H9 (cell line): Measurements from ENCODE around the gene LARGE1. TPM values are rescaled to one million over a fixed set of nuclear protein-coding genes. Genes with fewer than 3 reads are reported as not detected.

ENCODE experiments used
- DNase-seq: peaks from one replicate; pipeline ENCODE4 v3.0.0-alpha.2; 2017
- H2AFZ ChIP-seq: one replicate; pipeline ENCODE4 v1.6.1; 2013; ENCODE audit warnings: mild to moderate bottlenecking, low read length, control low read depth, moderate library complexity
- H2AK5ac ChIP-seq: 2 replicates; pipeline ENCODE4 v1.6.1; 2013; ENCODE audit warnings: low read length, control low read depth, mixed read lengths; ENCODE audit not compliant: insufficient read length
- H2BK120ac ChIP-seq: one replicate; pipeline ENCODE4 v1.6.1; 2013; ENCODE audit warnings: low read depth, mild to moderate bottlenecking, low read length, control low read depth, inconsistent platforms; ENCODE audit not compliant: poor library complexity, severe bottlenecking
- H2BK12ac ChIP-seq: 2 replicates; pipeline ENCODE4 v1.6.1; 2013; ENCODE audit warnings: low read length, control low read depth, mixed read lengths, low read depth; ENCODE audit not compliant: insufficient read length
- H2BK15ac ChIP-seq: 2 replicates; pipeline ENCODE4 v1.6.1; 2013; ENCODE audit warnings: low read depth, low read length, control low read depth
- H2BK20ac ChIP-seq: one replicate; pipeline ENCODE4 v1.6.1; 2013; ENCODE audit warnings: low read depth, mild to moderate bottlenecking, low read length, control low read depth, inconsistent platforms; ENCODE audit not compliant: poor library complexity, severe bottlenecking
- H2BK5ac ChIP-seq: 2 replicates; pipeline ENCODE4 v1.6.1; 2013; ENCODE audit warnings: low read length, control low read depth, mixed read lengths; ENCODE audit not compliant: insufficient read length
- H3K14ac ChIP-seq: 2 replicates; pipeline ENCODE4 v1.6.1; 2013; ENCODE audit warnings: low read length, control low read depth; ENCODE audit not compliant: insufficient read depth
- H3K18ac ChIP-seq: 2 replicates; pipeline ENCODE4 v1.6.1; 2013; ENCODE audit warnings: low read depth, mild to moderate bottlenecking, mixed read lengths, low read length, control low read depth; ENCODE audit not compliant: insufficient read length
- H3K23ac ChIP-seq: 2 replicates; pipeline ENCODE4 v1.6.1; 2013; ENCODE audit warnings: low read length, control low read depth, mixed read lengths, low read depth; ENCODE audit not compliant: insufficient read length
- H3K23me2 ChIP-seq: 2 replicates; pipeline ENCODE4 v1.6.1; 2013; ENCODE audit warnings: low read depth, mild to moderate bottlenecking, mixed read lengths, low read length, control low read depth; ENCODE audit not compliant: insufficient read length, poor library complexity, severe bottlenecking
- H3K27ac ChIP-seq: 2 replicates; pipeline ENCODE4 v1.5.1; 2013; ENCODE audit warnings: low read length, control low read depth, mixed read lengths, low read depth; ENCODE audit not compliant: insufficient read length
- H3K27me3 ChIP-seq: 2 replicates; pipeline ENCODE4 v1.6.1; 2013; ENCODE audit warnings: low read length, control low read depth, inconsistent platforms; ENCODE audit not compliant: insufficient read depth
- H3K4ac ChIP-seq: 2 replicates; pipeline ENCODE4 v1.6.1; 2013; ENCODE audit warnings: low read depth, mild to moderate bottlenecking, control low read depth, inconsistent platforms, low read length, moderate library complexity
- H3K4me1 ChIP-seq: 2 replicates; pipeline ENCODE4 v1.6.1; 2013; ENCODE audit warnings: low read length, control low read depth, inconsistent platforms; ENCODE audit not compliant: insufficient read depth
- H3K4me2 ChIP-seq: 2 replicates; pipeline ENCODE4 v1.6.1; 2013; ENCODE audit warnings: low read length, control low read depth, mixed read lengths; ENCODE audit not compliant: insufficient read length, insufficient read depth
- H3K56ac ChIP-seq: 2 replicates; pipeline ENCODE4 v1.6.1; 2013; ENCODE audit warnings: low read depth, mild to moderate bottlenecking, mixed read lengths, low read length, control low read depth; ENCODE audit not compliant: insufficient read length
- H3K79me1 ChIP-seq: 2 replicates; pipeline ENCODE4 v1.6.1; 2013; ENCODE audit warnings: low read depth, mild to moderate bottlenecking, moderate library complexity, low read length, control low read depth, inconsistent platforms; ENCODE audit not compliant: insufficient read depth, poor library complexity, severe bottlenecking
- H3K79me2 ChIP-seq: 2 replicates; pipeline ENCODE4 v1.6.1; 2013; ENCODE audit warnings: low read length, control low read depth, inconsistent platforms; ENCODE audit not compliant: insufficient read depth
- H3K9ac ChIP-seq: 2 replicates; pipeline ENCODE4 v1.6.1; 2013; ENCODE audit warnings: low read length, control low read depth, mixed read lengths; ENCODE audit not compliant: insufficient read length; ENCODE audit errors: extremely low read depth
- H3K9me3 ChIP-seq: one replicate; pipeline ENCODE4 v1.6.1; 2013; ENCODE audit warnings: low read depth, low read length, inconsistent platforms; ENCODE audit not compliant: control insufficient read depth
- H3T11ph ChIP-seq: one replicate; pipeline ENCODE4 v1.6.1; 2013; ENCODE audit warnings: mild to moderate bottlenecking, low read length, control low read depth, inconsistent platforms
- H4K20me1 ChIP-seq: one replicate; pipeline ENCODE4 v1.6.1; 2013; ENCODE audit not compliant: control insufficient read depth, insufficient read length, insufficient read depth
- H4K5ac ChIP-seq: 2 replicates; pipeline ENCODE4 v1.6.1; 2013; ENCODE audit warnings: low read depth, mild to moderate bottlenecking, mixed read lengths, low read length, control low read depth; ENCODE audit not compliant: insufficient read length
- H4K8ac ChIP-seq: replicated peaks from 2 replicates; pipeline ENCODE4 v1.6.1; 2013; ENCODE audit warnings: low read length, control low read depth, mixed read lengths, low read depth; ENCODE audit not compliant: insufficient read length
- H4K91ac ChIP-seq: 2 replicates; pipeline ENCODE4 v1.6.1; 2013; ENCODE audit warnings: low read depth, mild to moderate bottlenecking, moderate library complexity, mixed read lengths, low read length, control low read depth; ENCODE audit not compliant: insufficient read length
- H3K27ac Mint-ChIP-seq, 3 experiments: 2 replicates in 2 of 3; 3 replicates in 1 of 3; pipeline ENCODE4 v1.8.0; 2020 to 2021; ENCODE audit warnings: mixed read lengths in 3 of 3, mild to moderate bottlenecking in 1 of 3, moderate library complexity in 1 of 3
- H3K27me3 Mint-ChIP-seq: 2 replicates; pipeline ENCODE4 v1.8.0; 2021; ENCODE audit warnings: low read depth, mild to moderate bottlenecking, moderate library complexity, mixed read lengths
- H3K36me3 Mint-ChIP-seq, 3 experiments: 2 replicates in 2 of 3; 3 replicates in 1 of 3; pipeline ENCODE4 v1.8.0; 2020 to 2021; ENCODE audit warnings: low read depth in 3 of 3, mixed read lengths in 3 of 3; ENCODE audit not compliant: insufficient read depth in 1 of 3
- H3K4me1 Mint-ChIP-seq, 2 experiments: 2 replicates each; pipeline ENCODE4 v1.8.0; 2020; ENCODE audit warnings: mixed read lengths in 2 of 2
- H3K4me3 Mint-ChIP-seq, 2 experiments: 2 replicates in 1 of 2; 3 replicates in 1 of 2; pipeline ENCODE4 v1.8.0; 2020 to 2021; ENCODE audit warnings: mild to moderate bottlenecking in 2 of 2, mixed read lengths in 2 of 2, moderate library complexity in 1 of 2
- H3K9me3 Mint-ChIP-seq, 2 experiments: 2 replicates in 1 of 2; 3 replicates in 1 of 2; pipeline ENCODE4 v1.8.0; 2020; ENCODE audit warnings: mild to moderate bottlenecking in 2 of 2, mixed read lengths in 2 of 2, moderate library complexity in 1 of 2
- CTCF ChIP-seq: fragments of 200-600 bp; sonication (generic); conservative IDR thresholded peaks from 3 replicates; pipeline ENCODE4 v1.8.0; 2021; ENCODE audit warnings: antibody characterized with exemption, mild to moderate bottlenecking
- WGBS: extraction: QIAGEN DNeasy Blood & Tissue Kit; methylation state at CpG from one replicate; pipeline ENCODE4 v1.1.7; 2013; ENCODE audit warnings: missing lambda C conversion rate, low lambda C conversion rate, mixed read lengths; ENCODE audit not compliant: insufficient read length; ENCODE audit errors: extremely low coverage; 5-methylcytosine and 5-hydroxymethylcytosine counted together
- total RNA-seq: library from RNA; stranded (reverse); gene quantifications from 2 replicates; pipeline ENCODE4 v1.2.1, GENCODE V29; 2021

The LARGE1 gene
- total RNA-seq, 1 experiment from 2014 or later, result 43.5 TPM

- H3K18ac ChIP-seq, result no peak overlapping the region
- H2BK15ac ChIP-seq, result no peak overlapping the region
- no peak overlapping the region for H3K23ac ChIP-seq
- no peaks in the 10 kb centered on the region for H3K27me3 Mint-ChIP-seq
- no peaks in the 10 kb centered on the region for H3K27me3 ChIP-seq
- no peak overlapping the region for H2BK120ac ChIP-seq
- no peak overlapping the region for H2AFZ ChIP-seq
- no peaks in the 10 kb centered on the region for H4K20me1 ChIP-seq
- no peak overlapping the region for H3K27ac Mint-ChIP-seq
- peaks cover 6 to 7% of the 10 kb centered on the region in 2 experiments for H3K4me1 Mint-ChIP-seq
- H3K14ac ChIP-seq, result no peak overlapping the region
- H3K27ac ChIP-seq, result no peak overlapping the region
- no peak for DNase-seq
- no peak overlapping the region for H3K4me2 ChIP-seq
- no peak overlapping the region for H4K5ac ChIP-seq
- H3K36me3 Mint-ChIP-seq, result peaks cover 10 to 32% (median 13%) of the 10 kb centered on the region in 3 experiments; a peak in 6 of 7 replicates
- no peak overlapping the region for H2BK20ac ChIP-seq
- no peak overlapping the region for H3K56ac ChIP-seq
- H3K23me2 ChIP-seq, result no peaks in the 10 kb centered on the region
- no peak overlapping the region for H2BK5ac ChIP-seq
- H3T11ph ChIP-seq, result no peak overlapping the region
- no peaks in the 10 kb centered on the region; the same call in 1 of the 2 replicates for H3K4me1 ChIP-seq
- peaks cover 2% of the 10 kb centered on the region; the same call in 1 of the 2 replicates for H3K79me2 ChIP-seq
- no peak overlapping the region for H4K91ac ChIP-seq
- no peak overlapping the region for H3K9ac ChIP-seq
- H3K4ac ChIP-seq, result no peak overlapping the region
- no peak overlapping the region for H3K4me3 Mint-ChIP-seq
- no peak for TF ChIP-seq CTCF
- H4K8ac ChIP-seq, result no peak overlapping the region
- no peaks in the 10 kb centered on the region for H3K9me3 ChIP-seq
- no CpG with 5 or more reads among the region's 10 CpGs for WGBS
- peaks cover 0 to 12% of the 10 kb centered on the region in 2 experiments; a peak in 3 of 5 replicates for H3K9me3 Mint-ChIP-seq
- H3K79me1 ChIP-seq, result no peaks in the 10 kb centered on the region
- H2AK5ac ChIP-seq, result no peak overlapping the region
- no peak overlapping the region for H2BK12ac ChIP-seq
Observed at GRCh38 chr22:33639588-33640254, 280.6 kb downstream of the LARGE1 start.
